GM13976 (cell line): ENCODE measurements around the gene TFPI.

Experiments
- DNase-seq: peaks from one replicate; pipeline ENCODE4 v3.0.0; 2012; ENCODE audit warnings: low spot score
- in situ Hi-C: fragments of 300-500 bp; cut with MboI; formaldehyde crosslinking; loops from one replicate; pipeline ENCODE4 v1.12.0; 2022; ENCODE audit warnings: low sequenced_read_pairs, mixed read lengths, inconsistent platforms; ENCODE audit not compliant: unreplicated experiment
- TF ChIP-seq, protein P1 (sequence below): IDR thresholded peaks from 2 replicates; pipeline ENCODE4 v1.5.1; 2012; ENCODE audit warnings: borderline replicate concordance, mild to moderate bottlenecking; ENCODE audit not compliant: insufficient read depth; ENCODE audit errors: extremely low read depth, missing control alignments, control extremely low read depth

Gene TFPI

DNA sequence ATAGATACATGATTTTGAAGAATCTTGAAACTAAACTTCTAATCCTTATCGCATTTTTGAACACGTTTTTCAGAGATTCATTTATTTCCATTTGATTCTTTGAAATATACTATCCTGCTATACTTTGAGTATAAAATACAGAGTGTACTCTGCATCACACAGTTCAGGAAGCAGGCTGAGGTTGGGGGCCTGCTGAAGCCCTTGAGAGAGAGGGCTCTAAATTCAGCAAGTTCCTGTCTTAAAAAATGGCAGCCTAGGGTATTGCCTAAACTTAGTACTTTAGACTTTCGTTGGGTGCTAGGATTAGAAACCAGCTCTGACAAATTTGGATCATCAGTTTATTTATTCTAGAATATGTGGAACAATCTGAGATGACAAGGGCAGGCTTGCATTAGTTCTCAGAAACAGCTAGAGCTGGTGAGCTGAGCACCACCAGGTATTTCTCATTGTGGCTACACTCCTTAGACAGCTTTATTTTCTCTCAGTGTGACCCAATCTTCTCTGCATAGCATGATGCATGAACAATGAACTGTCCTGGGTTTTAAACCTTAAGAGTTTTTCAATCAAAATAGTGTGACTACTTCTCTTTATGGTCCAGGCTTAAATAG, 49.1 kb downstream of the TFPI start:
- no peak for DNase-seq
- TF ChIP-seq, protein P1, sequence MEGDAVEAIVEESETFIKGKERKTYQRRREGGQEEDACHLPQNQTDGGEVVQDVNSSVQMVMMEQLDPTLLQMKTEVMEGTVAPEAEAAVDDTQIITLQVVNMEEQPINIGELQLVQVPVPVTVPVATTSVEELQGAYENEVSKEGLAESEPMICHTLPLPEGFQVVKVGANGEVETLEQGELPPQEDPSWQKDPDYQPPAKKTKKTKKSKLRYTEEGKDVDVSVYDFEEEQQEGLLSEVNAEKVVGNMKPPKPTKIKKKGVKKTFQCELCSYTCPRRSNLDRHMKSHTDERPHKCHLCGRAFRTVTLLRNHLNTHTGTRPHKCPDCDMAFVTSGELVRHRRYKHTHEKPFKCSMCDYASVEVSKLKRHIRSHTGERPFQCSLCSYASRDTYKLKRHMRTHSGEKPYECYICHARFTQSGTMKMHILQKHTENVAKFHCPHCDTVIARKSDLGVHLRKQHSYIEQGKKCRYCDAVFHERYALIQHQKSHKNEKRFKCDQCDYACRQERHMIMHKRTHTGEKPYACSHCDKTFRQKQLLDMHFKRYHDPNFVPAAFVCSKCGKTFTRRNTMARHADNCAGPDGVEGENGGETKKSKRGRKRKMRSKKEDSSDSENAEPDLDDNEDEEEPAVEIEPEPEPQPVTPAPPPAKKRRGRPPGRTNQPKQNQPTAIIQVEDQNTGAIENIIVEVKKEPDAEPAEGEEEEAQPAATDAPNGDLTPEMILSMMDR, result no peak
- in situ Hi-C loops, result loop anchor here (10.0 kb wide), 1 partner anchor 70 kb away; no protein-coding TSS in a partner anchor

DNA sequence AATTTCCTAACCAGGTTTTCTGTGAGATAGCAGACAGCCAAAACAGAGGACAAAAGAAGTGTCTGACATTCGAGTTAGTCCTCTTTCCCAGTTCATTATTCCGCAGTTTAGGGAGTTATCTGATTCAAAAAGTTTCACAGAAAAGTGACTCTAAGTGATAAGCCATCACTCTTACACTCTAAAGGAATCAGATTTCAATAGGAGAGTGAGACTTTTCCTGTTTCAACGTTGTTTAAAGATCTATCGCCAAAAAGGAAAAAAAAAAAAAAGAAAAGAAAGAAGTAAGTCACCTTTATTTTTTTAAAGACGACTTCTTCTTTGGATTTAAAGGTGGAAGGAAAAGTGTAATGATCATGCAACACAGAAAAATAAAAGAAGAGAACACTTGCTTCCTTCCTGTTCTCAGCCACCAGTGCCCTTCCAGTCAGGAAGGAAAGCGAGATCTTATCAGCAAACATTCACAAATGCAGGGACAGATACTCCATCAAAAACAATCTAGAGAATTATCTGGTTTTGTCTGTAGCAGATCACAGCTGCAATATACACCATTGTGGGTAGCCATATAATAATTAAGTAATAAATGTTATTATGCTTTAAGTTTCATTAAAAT, 49.8 kb downstream of the TFPI start:
- in situ Hi-C loops, result loop anchor here (10.0 kb wide), 1 partner anchor 70 kb away; no protein-coding TSS in a partner anchor
- DNase-seq, result no peak
- TF ChIP-seq, protein P1, result no peak

DNA sequence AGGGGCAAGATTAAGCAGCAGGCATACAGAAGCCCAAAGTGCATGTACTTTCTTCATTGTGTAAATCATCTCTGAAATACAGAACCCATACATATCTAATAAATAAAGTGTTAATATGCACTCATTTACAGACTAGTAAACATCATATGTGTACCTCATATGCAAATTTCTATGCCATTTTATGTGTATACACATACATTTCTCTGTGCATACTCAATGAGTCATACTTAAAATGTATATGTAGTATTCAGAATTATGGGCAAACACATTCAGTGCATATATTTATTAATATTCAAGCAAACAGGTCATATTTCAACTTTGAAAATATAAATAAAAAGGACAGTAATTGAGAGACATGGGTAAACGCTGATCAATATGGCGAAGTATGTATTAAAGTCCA, 50.5 kb downstream of the TFPI start:
- TF ChIP-seq, protein P1, result no peak
- no peak for DNase-seq
- in situ Hi-C loops, result loop anchor here (10.0 kb wide), 1 partner anchor 71 kb away; no protein-coding TSS in a partner anchor

DNA sequence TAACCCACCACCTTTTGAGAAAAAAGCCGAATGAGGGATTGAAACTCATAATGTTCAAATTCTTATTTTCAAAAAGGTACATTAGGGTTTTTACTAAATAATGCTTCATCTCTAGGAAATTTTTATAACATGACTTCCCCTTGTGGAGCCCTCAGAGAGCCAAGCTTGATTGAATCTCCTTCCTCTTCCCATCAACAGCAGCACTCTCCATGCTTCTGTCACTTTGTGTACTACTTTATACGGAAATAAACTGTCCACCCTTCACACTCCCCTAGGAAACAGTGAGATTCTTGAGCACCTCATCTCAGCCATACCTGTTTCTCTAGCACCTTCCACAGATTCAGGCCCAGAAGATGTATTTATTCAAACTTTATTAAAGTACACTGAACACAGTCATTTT, 51.8 kb downstream of the TFPI start:
- in situ Hi-C loops, result loop anchor here (10.0 kb wide), 1 partner anchor 72 kb away; no protein-coding TSS in a partner anchor
- TF ChIP-seq, protein P1, result no peak
- no peak for DNase-seq

DNA sequence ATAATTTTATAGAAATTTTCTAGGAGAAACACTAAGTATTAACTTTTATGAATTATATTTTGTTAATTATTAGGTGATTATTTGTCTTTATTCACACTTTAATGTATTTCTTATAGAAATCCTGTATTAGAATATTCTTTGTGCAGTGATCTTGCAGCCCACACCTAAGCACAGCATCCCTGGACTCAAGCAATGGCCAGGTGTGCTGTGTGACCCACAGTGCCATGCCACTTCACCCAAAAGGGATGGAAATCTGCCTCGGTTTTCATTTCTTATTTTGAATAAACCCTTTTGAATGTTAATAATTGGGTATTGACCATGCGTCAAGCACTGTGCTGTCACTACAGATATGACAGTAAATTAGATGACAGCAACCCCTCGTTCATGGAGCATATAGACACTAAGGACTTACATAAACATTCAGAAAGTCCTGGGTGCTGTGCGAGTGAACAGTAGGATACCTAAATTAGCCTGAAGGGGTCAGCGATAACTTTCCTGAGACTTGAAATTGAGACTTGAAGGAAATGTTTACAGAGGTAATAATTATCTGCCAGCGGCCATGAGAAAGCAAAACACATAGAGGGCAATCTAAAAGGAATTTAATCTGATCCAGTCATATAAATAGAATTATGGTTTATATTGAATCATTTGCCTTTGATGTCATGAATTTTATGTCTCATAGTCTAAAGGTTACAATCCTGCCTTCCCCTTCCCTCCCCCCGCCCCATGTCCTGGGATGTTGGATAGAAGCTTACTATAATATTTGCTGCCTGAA, 53.5 kb downstream of the TFPI start:
- TF ChIP-seq, protein P1, result no peak

DNA sequence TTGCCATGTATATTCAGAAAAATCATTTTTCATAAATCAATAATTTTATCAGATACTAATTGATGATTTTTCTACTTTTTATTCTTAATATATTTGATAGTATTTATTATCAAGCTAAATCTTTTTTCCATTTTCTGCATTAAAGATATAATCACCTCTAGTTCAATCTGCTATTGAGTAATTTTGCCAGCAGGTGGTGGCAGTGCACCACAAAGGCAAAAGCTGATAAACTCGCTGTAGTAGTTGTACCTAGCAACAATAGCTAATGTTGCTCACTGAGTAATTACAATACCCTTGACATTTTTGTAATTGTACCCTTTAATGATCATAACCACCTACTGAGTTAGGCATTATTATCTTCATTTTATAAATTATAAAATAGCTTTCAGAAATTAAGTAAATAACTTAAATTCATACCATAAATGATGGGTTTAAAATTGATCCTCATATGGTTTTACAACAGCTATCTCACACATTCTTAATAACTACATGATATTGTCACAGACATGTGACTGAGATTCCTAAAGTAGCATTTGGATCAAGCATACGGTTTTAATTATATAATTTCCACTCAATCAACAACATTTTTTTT, 54.2 kb downstream of the TFPI start:
- peak; percentile 10 for DNase-seq
- TF ChIP-seq, protein P1, result peak; percentile 68
- in situ Hi-C loops, result loop anchor here (10.0 kb wide), 1 partner anchor 75 kb away; no protein-coding TSS in a partner anchor

More for the DNA sequence above, 53.5 kb downstream of the TFPI start:
- DNase-seq, result no peak
- in situ Hi-C loops, result loop anchor here (10.0 kb wide), 1 partner anchor 74 kb away; no protein-coding TSS in a partner anchor
